ENCODE results near the gene DPH7. TPM values are rescaled to one million over a fixed set of nuclear protein-coding genes. Genes with fewer than 3 reads are reported as not detected.

Gene DPH7
- total RNA-seq, 2 donors from 2014 or later: 32.5 to 78.0 TPM

DNA sequence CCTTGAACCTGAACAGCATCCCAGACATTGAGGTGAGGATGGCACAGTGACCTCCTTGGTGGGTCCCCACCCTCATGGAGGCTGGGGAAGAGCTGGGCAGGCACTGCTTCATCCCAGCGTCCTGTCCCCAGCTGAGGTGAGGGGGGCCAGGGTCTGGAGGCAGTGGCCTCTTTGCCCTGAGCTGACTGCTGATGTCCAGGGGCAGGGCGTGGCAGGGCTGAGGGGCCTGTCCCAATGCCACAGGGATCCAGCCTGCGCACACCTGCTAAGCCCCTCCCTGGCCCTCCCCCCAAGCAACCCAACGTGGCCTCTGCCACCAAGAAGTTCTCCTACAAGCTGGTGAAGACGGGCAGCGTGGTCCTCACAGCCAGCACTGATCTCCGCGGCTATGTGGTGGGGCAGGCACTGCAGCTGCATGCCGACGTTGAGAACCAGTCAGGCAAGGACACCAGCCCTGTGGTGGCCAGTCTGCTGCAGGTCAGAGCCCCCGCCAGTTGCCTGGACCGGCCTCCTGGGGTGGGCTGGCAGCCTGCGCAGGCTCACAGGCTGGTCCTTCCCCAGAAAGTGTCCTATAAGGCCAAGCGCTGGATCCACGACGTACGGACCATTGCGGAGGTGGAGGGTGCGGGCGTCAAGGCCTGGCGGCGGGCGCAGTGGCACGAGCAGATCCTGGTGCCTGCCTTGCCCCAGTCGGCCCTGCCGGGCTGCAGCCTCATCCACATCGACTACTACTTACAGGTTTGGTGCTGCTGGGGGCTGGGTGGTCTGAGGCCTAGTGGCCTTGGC lies 35.2 kb upstream of the DPH7 start:
- H3K27me3 Mint-ChIP-seq: no peaks in the 10 kb centered on the region
- DNase-seq (ENCODE audit: low spot score) (no peak), ATAC-seq (no peak)
- H3K4me3 Mint-ChIP-seq: no peak overlapping the region
- H3K36me3 Mint-ChIP-seq: no peaks in the 10 kb centered on the region
- no peaks in the 10 kb centered on the region for H3K9me3 Mint-ChIP-seq
- peak overlapping the region in 1 of 2 donors; percentile 35 for H3K27ac Mint-ChIP-seq
- peaks cover 10 to 11% of the 10 kb centered on the region in 2 donors for H3K4me1 Mint-ChIP-seq (ENCODE audit: low read depth in 2 of 2)

DNA sequence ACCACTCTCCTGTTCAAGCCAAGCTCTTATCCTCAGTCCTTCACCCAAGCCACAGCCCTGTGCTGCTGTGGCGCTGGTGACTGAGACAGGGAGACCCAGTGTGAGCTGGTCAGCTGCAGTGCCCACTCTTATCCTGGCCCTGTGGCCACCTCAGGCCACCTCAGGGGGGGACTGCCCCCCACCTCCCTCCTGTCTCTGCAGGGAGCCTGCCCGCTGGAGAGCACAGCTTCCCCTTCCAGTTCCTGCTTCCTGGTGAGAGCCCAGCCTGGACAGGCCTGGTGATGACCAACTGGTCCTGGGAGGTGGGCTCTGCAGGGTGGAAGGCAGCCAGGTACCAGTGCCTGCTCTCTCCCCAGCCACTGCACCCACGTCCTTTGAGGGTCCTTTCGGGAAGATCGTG lies 34.5 kb upstream of the DPH7 start:
- Mint-ChIP-seq H3K4me3 (no peak overlapping the region), H3K27ac (peak overlapping the region in 1 of 2 donors; percentile 35)
- ATAC-seq: no peak

DNA sequence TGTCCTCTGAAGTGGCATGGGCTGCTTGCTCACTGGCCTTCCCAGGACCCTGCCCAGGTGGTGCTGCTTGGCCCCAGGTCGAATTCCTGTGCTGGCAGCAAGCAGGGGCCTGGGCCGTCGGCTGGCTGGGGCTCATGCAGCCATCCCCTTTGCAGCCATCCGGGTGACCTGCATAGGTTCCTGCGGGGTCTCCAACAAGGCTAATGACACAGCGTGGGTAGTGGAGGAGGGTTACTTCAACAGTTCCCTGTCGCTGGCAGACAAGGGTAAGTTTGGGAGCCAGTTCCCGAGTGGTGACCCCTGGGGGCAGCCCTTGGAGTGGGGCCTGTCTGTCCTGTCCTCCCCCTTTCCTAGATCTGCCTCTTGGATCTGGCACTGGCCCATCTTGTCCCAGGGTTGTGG lies 34.0 kb upstream of the DPH7 start:
- DNase-seq (ENCODE audit: low spot score) (no peak), ATAC-seq (no peak)
- H3K4me1 Mint-ChIP-seq (ENCODE audit: low read depth in 2 of 2): peaks cover 14 to 20% of the 10 kb centered on the region in 2 donors
- H3K36me3 Mint-ChIP-seq: no peaks in the 10 kb centered on the region
- no peak overlapping the region for H3K4me3 Mint-ChIP-seq
- no peaks in the 10 kb centered on the region for H3K27me3 Mint-ChIP-seq
- H3K27ac Mint-ChIP-seq: peak overlapping the region in 1 of 2 donors; percentile 35
- H3K9me3 Mint-ChIP-seq: no peaks in the 10 kb centered on the region

More for the DNA sequence above, 34.5 kb upstream of the DPH7 start:
- H3K27me3 Mint-ChIP-seq: no peaks in the 10 kb centered on the region
- H3K9me3 Mint-ChIP-seq: no peaks in the 10 kb centered on the region
- DNase-seq (ENCODE audit: low spot score): no peak
- H3K36me3 Mint-ChIP-seq: no peaks in the 10 kb centered on the region
- peaks cover 15 to 17% of the 10 kb centered on the region in 2 donors for H3K4me1 Mint-ChIP-seq (ENCODE audit: low read depth in 2 of 2)

DNA sequence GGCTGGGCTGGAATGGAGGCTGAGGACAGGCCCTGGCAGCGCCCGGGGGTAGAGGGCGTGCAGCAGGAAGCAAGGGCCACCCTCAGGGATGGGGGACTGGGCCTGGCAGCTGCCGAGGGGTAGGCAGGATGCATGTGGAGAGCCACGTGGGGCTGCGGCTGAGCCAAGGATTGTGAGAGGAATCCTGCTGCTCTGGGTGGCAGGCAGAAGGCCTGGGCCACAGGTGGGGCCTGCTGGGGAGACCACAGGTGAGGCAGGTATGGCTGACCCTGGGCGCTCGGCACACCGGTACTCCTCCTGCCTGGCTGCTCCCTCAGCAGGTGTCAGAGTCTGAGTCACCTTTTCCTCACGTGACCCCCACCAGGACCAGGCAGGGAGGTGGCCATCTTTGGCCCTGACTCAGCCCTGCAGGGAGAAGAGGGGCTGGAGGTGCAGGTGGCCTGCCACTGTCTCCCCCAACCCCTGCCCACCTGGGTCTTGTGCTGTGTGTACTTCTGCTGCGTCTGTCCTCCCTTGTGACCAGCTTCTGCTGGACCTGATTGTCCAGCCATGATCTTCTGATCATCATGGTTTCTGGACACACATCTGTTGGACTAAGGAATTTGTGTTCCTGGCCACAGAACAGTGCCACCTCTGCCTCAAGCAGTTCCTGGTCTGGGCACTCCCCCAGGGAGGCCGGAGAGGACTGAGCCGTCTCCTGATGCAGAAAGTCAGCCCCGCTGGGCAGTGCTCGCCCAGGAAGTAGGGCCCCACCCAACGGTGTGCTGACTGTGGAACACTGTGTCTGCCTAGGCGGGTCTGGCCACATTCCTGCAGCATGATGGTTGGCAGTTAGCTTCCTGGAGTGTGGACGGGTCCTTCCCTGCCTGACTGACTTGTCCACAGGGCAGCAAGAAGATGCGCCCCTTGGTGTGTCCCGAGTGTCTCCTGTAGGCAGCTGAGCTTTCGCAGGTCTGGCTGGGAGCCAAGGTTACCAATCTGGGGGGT lies 33.2 kb upstream of the DPH7 start:
- no peaks in the 10 kb centered on the region for H3K9me3 Mint-ChIP-seq
- peak in 1 of 2 donors; percentile 22 for ATAC-seq
- H3K27ac Mint-ChIP-seq: no peak overlapping the region
- H3K36me3 Mint-ChIP-seq: no peaks in the 10 kb centered on the region
- H3K4me1 Mint-ChIP-seq (ENCODE audit: low read depth in 2 of 2): peaks cover 8 to 19% of the 10 kb centered on the region in 2 donors
- H3K27me3 Mint-ChIP-seq: no peaks in the 10 kb centered on the region
- DNase-seq (ENCODE audit: low spot score): no peak
- no peak overlapping the region for H3K4me3 Mint-ChIP-seq

DNA sequence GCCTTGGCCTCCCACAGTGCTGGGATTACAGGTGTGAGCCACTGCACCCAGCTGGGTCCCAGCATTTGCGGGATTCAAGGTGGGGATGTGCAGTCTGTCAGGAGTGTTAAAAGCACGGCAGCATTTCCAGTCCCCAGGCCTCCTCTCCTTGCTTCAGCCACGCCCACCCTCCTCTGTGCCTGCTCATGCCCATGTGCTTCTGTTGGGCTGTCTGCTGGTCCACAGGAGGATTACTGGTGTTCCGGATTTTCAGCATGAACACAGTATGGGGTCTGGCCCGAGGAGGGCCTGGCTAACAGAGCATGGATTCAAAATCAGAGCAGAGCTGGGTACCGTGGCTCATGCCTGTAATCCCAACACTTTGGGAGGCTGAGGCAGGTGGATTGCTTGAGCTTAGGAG lies 32.2 kb upstream of the DPH7 start:
- no peaks in the 10 kb centered on the region for H3K36me3 Mint-ChIP-seq
- H3K4me3 Mint-ChIP-seq: no peak overlapping the region
- no peak overlapping the region for H3K27ac Mint-ChIP-seq
- no peaks in the 10 kb centered on the region for H3K9me3 Mint-ChIP-seq
- H3K27me3 Mint-ChIP-seq: no peaks in the 10 kb centered on the region
- peaks cover 14 to 21% of the 10 kb centered on the region in 2 donors for H3K4me1 Mint-ChIP-seq (ENCODE audit: low read depth in 2 of 2)
- no peak for DNase-seq (ENCODE audit: low spot score)
- ATAC-seq: no peak

DNA sequence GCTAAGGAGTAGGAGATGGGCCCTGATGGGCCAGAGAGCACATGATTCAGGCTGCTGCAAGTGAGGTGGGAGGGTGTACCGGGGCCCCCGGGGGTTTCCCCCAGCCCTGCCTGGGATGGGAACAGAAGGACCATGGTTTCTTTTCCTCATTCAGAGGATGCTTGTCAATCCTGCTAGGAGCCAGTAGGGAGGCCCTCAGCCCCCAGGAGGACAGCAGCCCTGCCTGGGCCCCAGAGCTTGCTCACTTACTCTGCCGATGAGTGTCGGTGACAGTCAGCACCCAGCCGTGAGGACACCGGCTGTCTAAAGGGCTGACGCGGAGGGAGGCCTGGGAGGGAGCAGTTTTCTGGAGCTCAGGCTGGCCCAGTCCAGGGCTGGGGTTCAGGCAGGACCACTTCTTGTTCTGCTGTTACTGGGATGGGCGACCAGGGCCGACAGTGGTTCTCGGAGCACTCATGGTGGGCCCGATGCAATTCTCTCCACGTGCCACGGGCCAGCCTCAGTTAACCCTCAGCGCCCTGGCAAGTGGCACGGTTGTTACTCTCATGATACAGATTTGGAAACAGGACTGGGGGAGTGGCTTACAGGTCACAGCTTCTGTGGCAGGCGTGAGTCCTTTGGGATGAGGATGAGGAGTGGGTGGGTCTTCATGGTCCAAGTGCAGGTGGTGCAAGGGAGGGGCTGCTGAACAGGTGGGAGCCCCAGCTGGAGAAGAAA lies 28.6 kb upstream of the DPH7 start:
- no peak for DNase-seq (ENCODE audit: low spot score)
- H3K27ac Mint-ChIP-seq: peak overlapping the region; percentile 18 to 76
- H3K36me3 Mint-ChIP-seq: no peaks in the 10 kb centered on the region
- H3K4me3 Mint-ChIP-seq: peak overlapping the region; percentile 79
- ATAC-seq: no peak
- peaks cover 21 to 23% of the 10 kb centered on the region in 2 donors for H3K4me1 Mint-ChIP-seq (ENCODE audit: low read depth in 2 of 2)
- no peaks in the 10 kb centered on the region for H3K9me3 Mint-ChIP-seq
- H3K27me3 Mint-ChIP-seq: no peaks in the 10 kb centered on the region

DNA sequence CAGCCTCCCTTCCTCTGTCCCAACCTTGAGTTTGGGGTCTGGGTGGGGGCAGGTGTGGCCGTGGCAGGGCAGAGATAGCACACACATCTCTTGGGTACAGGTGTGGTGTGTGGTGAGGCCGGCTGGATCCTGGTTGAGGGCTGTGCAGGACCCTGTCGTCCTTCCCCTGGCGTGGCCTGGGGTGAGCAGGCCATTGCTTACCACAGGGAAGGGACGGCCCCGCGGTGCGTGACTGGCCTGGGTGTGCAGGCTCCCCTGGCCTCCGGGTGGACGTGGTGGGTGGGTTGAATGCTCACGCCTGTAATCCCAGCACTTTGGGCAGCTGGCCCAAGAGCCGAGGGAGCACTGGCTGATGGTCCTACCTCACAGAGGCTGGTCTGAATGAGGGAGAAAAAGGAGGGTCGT lies 28.0 kb upstream of the DPH7 start:
- Mint-ChIP-seq H3K4me3 (peak overlapping the region; percentile 79), H3K36me3 (no peaks in the 10 kb centered on the region), H3K9me3 (no peaks in the 10 kb centered on the region), H3K27me3 (no peaks in the 10 kb centered on the region), H3K4me1 (ENCODE audit: low read depth in 2 of 2) (peaks cover 21 to 23% of the 10 kb centered on the region in 2 donors), H3K27ac (peak overlapping the region; percentile 18 to 76)
- ATAC-seq: no peak
- DNase-seq (ENCODE audit: low spot score): no peak

DNA sequence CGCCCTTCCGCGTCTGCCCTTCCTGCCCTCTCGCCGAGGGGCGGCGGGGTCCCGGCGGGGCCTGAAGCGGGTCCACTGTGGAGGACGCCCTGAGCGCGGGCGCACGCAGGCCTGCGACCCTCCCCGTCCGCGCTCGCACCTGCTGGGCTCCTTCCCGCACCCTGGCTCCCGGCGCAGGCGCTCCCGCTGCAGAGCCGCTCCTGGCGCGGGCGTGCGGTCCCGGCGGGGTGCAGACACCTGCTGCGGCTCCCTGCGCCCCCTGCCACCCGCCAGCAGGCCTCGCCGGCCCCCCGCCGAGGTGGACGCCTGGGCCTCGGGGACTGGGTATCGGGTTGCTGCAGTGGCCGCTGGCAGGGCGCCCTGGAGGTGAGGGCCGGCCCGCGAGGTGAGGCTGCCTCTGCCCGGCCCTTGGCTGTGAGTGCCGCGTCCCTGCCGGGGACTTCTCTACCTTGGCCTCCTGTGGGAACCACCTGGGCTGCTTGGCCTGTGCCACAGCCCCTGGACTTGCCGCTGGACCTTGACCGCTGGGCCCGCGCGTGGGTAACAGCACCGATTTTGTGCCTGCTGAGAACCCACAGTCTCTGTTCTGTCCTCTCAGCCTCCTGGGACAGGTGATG lies 27.4 kb upstream of the DPH7 start:
- ATAC-seq (no peak), DNase-seq (ENCODE audit: low spot score) (no peak)
- Mint-ChIP-seq H3K27ac (peak overlapping the region; percentile 18 to 76), H3K9me3 (no peaks in the 10 kb centered on the region), H3K27me3 (no peaks in the 10 kb centered on the region), H3K4me3 (peak overlapping the region; percentile 79), H3K4me1 (ENCODE audit: low read depth in 2 of 2) (peaks cover 17 to 23% of the 10 kb centered on the region in 2 donors), H3K36me3 (no peaks in the 10 kb centered on the region)

DNA sequence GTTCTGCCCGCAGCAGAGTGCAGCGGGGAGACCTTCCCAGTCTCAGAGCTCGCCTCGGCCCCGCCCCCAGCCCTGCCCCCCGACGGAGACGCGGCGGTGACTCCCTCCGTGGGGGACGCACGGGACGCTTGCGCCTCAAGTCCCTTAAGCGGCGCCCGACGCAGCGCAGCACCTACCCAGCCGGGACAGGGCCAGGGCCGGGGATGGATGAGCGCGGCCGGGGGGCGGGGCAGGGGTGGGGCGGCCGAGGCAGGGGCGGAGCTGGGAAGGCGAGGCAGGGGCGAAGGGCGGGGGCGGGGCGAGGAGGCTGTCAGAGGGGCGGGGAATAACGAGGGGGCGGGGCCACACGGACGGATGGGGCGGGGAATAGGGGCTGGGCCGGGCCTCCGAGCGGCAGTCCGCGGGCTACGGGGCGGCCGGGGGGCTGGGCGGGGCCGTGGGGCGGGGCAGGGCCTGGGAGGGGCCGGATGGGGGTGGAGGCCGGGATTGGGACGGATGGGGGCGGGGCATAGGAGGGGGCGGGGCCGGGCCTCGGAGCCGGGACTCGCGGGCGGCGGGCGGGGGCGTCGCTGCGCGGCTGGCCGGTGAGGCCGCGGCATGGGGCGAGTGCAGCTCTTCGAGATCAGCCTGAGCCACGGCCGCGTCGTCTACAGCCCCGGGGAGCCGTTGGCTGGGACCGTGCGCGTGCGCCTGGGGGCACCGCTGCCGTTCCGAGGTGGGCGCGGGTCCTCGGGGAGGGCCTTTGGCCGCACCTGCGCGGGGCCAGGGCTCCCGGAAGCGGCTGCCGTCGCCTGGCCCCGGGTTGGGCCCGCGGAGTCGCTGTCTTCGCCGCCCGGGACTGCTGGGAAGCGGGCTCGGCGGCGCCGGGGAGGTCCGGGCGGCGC lies 26.6 kb upstream of the DPH7 start, which contains the start of gene ARRDC1:
Gene ARRDC1, plus strand, starts transcription at position 566 of the 884 bp plus-strand sequence. Its CDS starts 32 bp downstream, at position 598.
- peaks cover 17 to 23% of the 10 kb centered on the region in 2 donors for H3K4me1 Mint-ChIP-seq (ENCODE audit: low read depth in 2 of 2)
- H3K9me3 Mint-ChIP-seq: no peaks in the 10 kb centered on the region
- no peaks in the 10 kb centered on the region for H3K36me3 Mint-ChIP-seq
- H3K4me3 Mint-ChIP-seq: peak within 1 kb of the TSS; percentile 79
- ATAC-seq: peak; percentile 93 to 95
- no peaks in the 10 kb centered on the region for H3K27me3 Mint-ChIP-seq
- H3K27ac Mint-ChIP-seq: peak within 1 kb of the TSS; percentile 18 to 76
- peak; percentile 97 for DNase-seq (ENCODE audit: low spot score)

DNA sequence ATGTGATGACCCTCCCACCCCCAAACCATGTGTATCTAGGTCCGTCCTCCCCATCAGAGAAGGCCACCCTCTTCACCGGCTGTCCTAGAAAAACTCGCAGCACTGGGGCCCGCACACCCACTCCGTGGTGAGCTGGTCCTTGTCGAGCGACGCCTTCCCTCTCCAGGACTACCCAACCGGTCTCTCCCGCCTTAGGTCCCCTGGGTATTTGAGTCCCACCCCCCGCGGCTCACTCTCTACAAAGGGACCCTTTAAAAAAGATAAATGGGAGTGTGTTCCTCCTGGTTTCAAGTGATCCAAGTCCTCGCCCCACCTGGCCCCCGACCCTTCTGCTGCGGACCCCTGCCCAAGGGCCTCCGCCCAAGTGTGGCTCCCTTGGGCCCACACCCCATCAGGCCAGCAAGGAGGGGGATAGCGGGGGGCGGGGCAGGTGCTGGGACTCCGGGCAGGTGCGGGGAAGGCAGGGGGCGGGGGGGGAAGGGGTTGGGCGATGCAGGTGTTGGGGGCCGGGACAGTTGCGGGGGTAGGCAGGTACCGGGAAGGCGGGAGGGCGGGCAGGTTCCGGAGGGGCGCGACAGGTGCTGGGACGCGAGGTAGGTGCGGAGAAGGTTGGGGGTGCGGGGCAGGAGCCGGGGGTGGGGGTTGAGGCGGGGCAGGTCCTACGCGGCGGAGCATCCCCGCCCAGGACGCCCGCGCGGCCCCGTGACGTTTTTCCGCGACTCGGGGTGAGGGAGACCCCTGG lies 25.8 kb upstream of the DPH7 start:
- no peak overlapping the region for H3K27ac Mint-ChIP-seq
- no peak overlapping the region for H3K4me3 Mint-ChIP-seq
- H3K4me1 Mint-ChIP-seq (ENCODE audit: low read depth in 2 of 2): peaks cover 17 to 23% of the 10 kb centered on the region in 2 donors
- no peaks in the 10 kb centered on the region for H3K9me3 Mint-ChIP-seq
- H3K36me3 Mint-ChIP-seq: no peaks in the 10 kb centered on the region
- no peak for ATAC-seq
- no peaks in the 10 kb centered on the region for H3K27me3 Mint-ChIP-seq
- no peak for DNase-seq (ENCODE audit: low spot score)

DNA sequence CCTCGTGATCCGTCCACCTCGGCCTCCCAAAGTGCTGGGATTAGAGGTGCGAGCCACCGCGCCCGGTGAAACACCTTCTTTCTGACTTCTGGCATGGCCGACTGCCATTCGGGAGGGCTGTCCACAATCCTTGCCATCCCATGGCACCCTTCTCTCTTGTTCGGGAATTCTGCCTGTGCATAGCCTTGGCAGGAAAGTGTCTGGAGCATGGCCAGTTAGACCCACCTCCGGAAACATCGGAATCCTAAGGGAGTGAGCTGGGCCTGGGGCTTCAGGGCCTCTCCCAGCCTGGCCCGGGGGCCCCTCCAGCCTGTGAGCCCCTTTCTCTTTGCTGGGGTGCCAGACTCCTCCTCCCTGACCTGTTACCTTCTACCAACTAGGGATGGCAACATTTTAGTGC lies 25.2 kb upstream of the DPH7 start:
- H3K4me1 Mint-ChIP-seq (ENCODE audit: low read depth in 2 of 2): peaks cover 17 to 23% of the 10 kb centered on the region in 2 donors
- H3K36me3 Mint-ChIP-seq: no peaks in the 10 kb centered on the region
- no peak overlapping the region for H3K4me3 Mint-ChIP-seq
- H3K9me3 Mint-ChIP-seq: no peaks in the 10 kb centered on the region
- ATAC-seq (no peak), DNase-seq (ENCODE audit: low spot score) (no peak)
- H3K27me3 Mint-ChIP-seq: no peaks in the 10 kb centered on the region
- H3K27ac Mint-ChIP-seq: no peak overlapping the region

DNA sequence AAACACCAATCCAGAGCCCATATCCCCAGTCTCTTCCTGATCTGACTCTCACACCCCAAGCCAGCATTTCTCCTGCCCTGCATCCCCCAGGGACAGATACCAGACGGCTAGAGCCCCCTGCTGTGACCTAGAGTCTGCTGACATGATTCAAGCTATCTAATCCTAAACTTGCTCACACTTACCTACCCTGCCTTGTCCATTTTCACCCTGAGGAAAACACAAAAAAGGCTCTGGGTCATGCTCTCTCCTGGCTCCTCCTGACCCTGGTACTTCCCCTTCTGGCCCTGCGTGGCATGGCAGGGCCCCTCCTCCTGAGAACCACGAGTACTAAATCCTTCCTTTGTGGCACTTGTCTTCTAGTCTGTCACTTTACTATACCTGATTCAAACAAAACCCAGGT lies 23.9 kb upstream of the DPH7 start:
- no peaks in the 10 kb centered on the region for H3K36me3 Mint-ChIP-seq
- H3K4me3 Mint-ChIP-seq: peak overlapping the region; percentile 74
- peaks cover 8 to 22% of the 10 kb centered on the region in 2 donors for H3K4me1 Mint-ChIP-seq (ENCODE audit: low read depth in 2 of 2)
- ATAC-seq (no peak), DNase-seq (ENCODE audit: low spot score) (no peak)
- H3K27me3 Mint-ChIP-seq: no peaks in the 10 kb centered on the region
- no peaks in the 10 kb centered on the region for H3K9me3 Mint-ChIP-seq
- peak overlapping the region in 1 of 2 donors; percentile 8 for H3K27ac Mint-ChIP-seq

Measured in natural killer cell treated with Interleukin-12 subunit alpha and Interleukin-12 subunit beta and Interleukin-15 and Interleukin-18, amount 100 ng/mL, for 72 hours (primary cell).